HG03097 (cell line): ENCODE results near the gene OR51S1.
"Not testable (repeated sequence)": the region's sequence is repeated elsewhere in the genome, so short reads cannot be mapped to it uniquely, and the experiment has no call there.

Experiments
- ATAC-seq: cut with Tn5 transposase; IDR thresholded peaks from one replicate; pipeline ENCODE4 v1.9.1; 2021; ENCODE audit not compliant: unreplicated experiment, low FRiP score

Gene OR51S1

DNA sequence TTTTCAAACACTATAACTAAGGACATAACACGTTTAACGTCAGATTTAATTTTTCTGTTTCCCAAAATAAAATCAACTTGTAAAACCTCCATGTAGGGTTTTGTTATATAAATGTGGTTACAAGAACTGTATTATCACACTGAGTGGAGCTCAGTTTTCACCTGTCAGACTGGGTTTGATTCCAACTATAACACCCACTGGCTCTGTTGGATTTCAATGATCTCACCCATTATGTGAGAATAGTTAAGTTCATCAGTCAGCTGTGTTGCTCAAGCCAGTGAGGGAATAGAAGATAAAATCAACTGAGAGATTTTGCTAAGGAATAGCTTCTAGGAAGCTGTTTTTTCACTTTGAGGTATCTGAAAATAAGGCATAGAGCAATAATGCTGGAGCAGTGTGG lies 39.8 kb downstream of the OR51S1 start:
- no peak for ATAC-seq

DNA sequence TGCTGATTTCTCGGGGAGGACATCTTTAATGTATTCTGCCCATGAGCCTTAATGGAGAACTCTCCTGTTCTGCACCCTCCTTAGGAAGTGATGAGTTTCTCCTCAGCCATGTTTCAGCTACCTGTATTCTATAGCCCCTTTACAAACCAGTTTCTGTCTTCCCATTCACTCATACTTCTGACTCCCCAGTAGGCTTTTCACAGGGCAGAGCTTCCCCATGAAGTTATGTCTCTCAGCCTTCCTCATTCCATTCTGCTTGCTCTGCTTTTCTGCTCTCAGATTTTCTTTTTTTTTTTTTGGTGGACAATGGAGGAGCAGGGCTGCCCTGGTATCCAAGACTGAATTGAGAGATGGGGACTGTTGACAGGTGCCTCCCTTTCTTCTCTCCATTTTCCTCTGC lies 40.5 kb downstream of the OR51S1 start:
- no peak for ATAC-seq

DNA sequence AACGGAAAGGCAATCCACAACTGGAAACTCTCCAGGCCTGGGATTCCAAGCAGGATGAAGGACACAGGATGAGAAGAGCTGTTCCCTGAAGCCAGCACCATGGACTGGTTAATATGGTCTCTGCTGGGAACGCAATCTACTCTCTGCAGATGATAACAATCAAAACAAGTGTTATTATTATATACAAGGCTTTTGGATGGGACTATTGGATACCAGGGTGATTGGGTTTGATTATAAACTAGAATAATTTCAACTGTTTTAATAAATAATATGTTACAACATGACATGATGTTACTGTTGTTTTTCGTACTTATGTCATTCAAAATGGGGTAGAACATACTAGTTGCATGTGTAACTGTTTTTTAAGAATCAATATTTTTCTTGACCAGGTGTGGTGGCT lies 44.7 kb downstream of the OR51S1 start, which contains the start of gene OR52R1:
Gene OR52R1 (minus strand): TSS at position 101 of the 400 bp plus-strand sequence. CDS start 0 bp downstream, at position 101.
- no peak for ATAC-seq

DNA sequence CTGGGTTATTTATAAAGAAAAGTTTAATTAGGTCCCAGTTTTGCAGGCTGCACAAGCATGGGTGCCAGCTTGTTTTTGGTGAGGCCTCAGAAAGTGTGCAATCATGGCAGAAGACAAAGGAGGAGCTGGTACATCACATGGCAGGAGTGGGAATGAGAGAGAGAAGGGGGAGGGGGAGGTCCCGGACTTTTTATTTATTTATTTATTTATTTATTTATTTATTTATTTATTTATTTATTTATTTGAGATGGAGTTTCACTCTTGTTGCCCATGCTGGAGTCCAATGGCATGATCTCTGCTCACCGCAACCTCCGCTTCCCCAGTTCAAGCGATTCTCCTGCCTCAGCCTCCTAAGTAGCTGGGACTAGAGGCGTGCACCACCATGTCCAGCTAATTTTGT lies 47.7 kb downstream of the OR51S1 start:
- not testable (repeated sequence) for ATAC-seq

DNA sequence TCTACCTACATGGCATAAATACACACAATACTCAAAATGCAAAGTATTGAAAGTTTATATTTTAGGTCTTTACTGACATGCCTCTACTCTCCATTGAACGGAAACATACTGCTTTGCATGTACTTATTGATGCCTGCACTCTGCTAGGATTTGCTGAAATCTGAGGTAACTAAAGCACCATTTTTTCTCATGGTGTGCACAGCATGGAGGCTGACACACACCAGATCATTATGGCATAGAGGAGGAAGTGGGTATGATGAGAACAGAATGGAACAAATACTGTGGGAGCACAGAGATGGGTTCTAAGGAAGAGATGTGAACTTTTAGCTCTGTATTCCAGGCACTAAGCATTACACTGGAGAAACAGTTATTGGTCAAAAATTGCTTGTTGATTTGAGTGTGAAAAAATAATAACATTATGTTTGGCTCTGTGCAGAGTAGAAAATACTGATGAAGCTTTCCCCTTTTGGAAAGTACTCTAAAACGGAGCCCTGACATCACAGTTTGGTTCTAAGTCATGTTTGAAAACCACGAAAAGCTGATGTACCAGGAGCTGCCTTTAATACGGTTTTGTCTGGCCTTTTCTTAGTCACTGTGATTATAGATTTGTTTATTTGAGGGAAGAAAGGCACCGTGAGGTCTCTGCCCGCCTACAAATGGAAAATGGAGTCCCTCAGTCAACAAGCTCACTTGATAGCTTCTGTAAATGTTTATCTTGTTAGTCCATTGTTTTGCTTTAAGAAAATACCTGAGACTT lies 50.4 kb downstream of the OR51S1 start:
- ATAC-seq: no peak
